Smooth muscle cell (in vitro differentiated cells): Measurements from ENCODE around the gene LDLR. TPM values are rescaled to one million over a fixed set of nuclear protein-coding genes. Genes with fewer than 3 reads are reported as not detected.
A peak's percentile ranks its signal among the peaks of the same experiment; 100 is the strongest.

Experiments used
- DNase-seq: peaks from one replicate; lab custom pipeline; 2025; ENCODE audit not compliant: unreplicated experiment; lab: John Stamatoyannopoulos, UW
- H2AFZ ChIP-seq: fragments of 200-600 bp; sonication (generic); 2 replicates; pipeline ENCODE4 v1.6.0; 2016; ENCODE audit warnings: antibody characterized with exemption, low read depth, mild to moderate bottlenecking
- H3F3A ChIP-seq: fragments of 200-600 bp; sonication (generic); 2 replicates; pipeline ENCODE4 v1.6.0; 2017; ENCODE audit warnings: antibody characterized with exemption, low read depth
- H3K27ac ChIP-seq: fragments of 200-600 bp; sonication (generic); 2 replicates; pipeline ENCODE4 v1.5.1; 2016; ENCODE audit warnings: low read depth, mild to moderate bottlenecking
- H3K27me3 ChIP-seq: fragments of 200-600 bp; sonication (generic); 2 replicates; pipeline ENCODE4 v1.6.1; 2016; ENCODE audit warnings: low read depth, mild to moderate bottlenecking
- H3K36me3 ChIP-seq: fragments of 200-600 bp; sonication (generic); 2 replicates; pipeline ENCODE4 v1.5.1; 2016; ENCODE audit warnings: low read depth
- H3K4me1 ChIP-seq: fragments of 200-600 bp; sonication (generic); 2 replicates; pipeline ENCODE4 v1.5.1; 2016; ENCODE audit warnings: low read depth
- H3K4me2 ChIP-seq: fragments of 200-600 bp; sonication (generic); 2 replicates; pipeline ENCODE4 v1.6.0; 2016; ENCODE audit warnings: mild to moderate bottlenecking
- H3K4me3 ChIP-seq: fragments of 200-600 bp; sonication (generic); 2 replicates; pipeline ENCODE4 v1.5.1; 2016; ENCODE audit warnings: mild to moderate bottlenecking
- H3K79me2 ChIP-seq: fragments of 200-600 bp; sonication (generic); 2 replicates; pipeline ENCODE4 v1.6.0; 2016; ENCODE audit warnings: low read depth, mild to moderate bottlenecking
- H3K9ac ChIP-seq: fragments of 200-600 bp; sonication (generic); 2 replicates; pipeline ENCODE4 v1.6.0; 2016; ENCODE audit warnings: low read depth
- H3K9me3 ChIP-seq: fragments of 200-600 bp; sonication (generic); replicated peaks from 2 replicates; pipeline ENCODE4 v1.5.1; 2016; ENCODE audit warnings: low read depth
- H4K20me1 ChIP-seq: fragments of 200-600 bp; sonication (generic); 2 replicates; pipeline ENCODE4 v1.6.0; 2016; ENCODE audit warnings: low read depth
- WGBS: methylation state at CpG from one replicate; pipeline ENCODE4 v1.1.7; 2016; ENCODE audit warnings: low lambda C conversion rate; 5-methylcytosine and 5-hydroxymethylcytosine counted together
- polyA plus RNA-seq: library from polyadenylated mRNA; unstranded; fragments of >200 nt; fragmentation: Nextera tagmentation; extraction: Ambion mirVana; gene quantifications from 2 replicates; pipeline ENCODE4 v1.2.1, GENCODE V29; 2016
- total RNA-seq: library from RNA; depleted of rRNA; stranded (reverse); fragments of >200 nt; gene quantifications from 2 replicates; pipeline ENCODE4 v1.2.3, GENCODE V29; 2014
- TF ChIP-seq, protein P1 (sequence below): fragments of 200-600 bp; sonication (generic); IDR thresholded peaks from 2 replicates; pipeline ENCODE4 v1.5.1; 2017; ENCODE audit warnings: borderline replicate concordance, mild to moderate bottlenecking, antibody characterized with exemption; ENCODE audit not compliant: insufficient read depth, poor library complexity, severe bottlenecking

LDLR gene
- total and polyA plus RNA-seq, 2 experiments from 2014 or later = 115 to 164 TPM

- Histone ChIP-seq H3K79me2 (peaks cover 20% of the 10 kb centered on the region), H2AFZ (no peak overlapping the region)
- TF ChIP-seq, protein P1, sequence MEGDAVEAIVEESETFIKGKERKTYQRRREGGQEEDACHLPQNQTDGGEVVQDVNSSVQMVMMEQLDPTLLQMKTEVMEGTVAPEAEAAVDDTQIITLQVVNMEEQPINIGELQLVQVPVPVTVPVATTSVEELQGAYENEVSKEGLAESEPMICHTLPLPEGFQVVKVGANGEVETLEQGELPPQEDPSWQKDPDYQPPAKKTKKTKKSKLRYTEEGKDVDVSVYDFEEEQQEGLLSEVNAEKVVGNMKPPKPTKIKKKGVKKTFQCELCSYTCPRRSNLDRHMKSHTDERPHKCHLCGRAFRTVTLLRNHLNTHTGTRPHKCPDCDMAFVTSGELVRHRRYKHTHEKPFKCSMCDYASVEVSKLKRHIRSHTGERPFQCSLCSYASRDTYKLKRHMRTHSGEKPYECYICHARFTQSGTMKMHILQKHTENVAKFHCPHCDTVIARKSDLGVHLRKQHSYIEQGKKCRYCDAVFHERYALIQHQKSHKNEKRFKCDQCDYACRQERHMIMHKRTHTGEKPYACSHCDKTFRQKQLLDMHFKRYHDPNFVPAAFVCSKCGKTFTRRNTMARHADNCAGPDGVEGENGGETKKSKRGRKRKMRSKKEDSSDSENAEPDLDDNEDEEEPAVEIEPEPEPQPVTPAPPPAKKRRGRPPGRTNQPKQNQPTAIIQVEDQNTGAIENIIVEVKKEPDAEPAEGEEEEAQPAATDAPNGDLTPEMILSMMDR = no peak
These were observed 61.9 kb downstream of the LDLR start for GRCh38 chr19:11151181-11151580.

GRCh38 chr19:11152318-11153062 lies 63.2 kb downstream of the LDLR start:
- Histone ChIP-seq H3K4me2 (no peak overlapping the region), H3K4me1 (peaks cover 7% of the 10 kb centered on the region), H2AFZ (no peak overlapping the region), H3K9ac (no peak overlapping the region), H3F3A (no peaks in the 10 kb centered on the region), H3K9me3 (no peaks in the 10 kb centered on the region), H3K4me3 (no peak overlapping the region), H3K27ac (no peak overlapping the region), H3K79me2 (peaks cover 20% of the 10 kb centered on the region), H3K27me3 (no peaks in the 10 kb centered on the region), H3K36me3 (no peaks in the 10 kb centered on the region), H4K20me1 (no peaks in the 10 kb centered on the region)
- no peak for DNase-seq
- TF ChIP-seq, protein P1 = no peak
- 76% methylated on average over 11 of the region's 11 CpGs for WGBS

More at GRCh38 chr19:11151181-11151580, 61.9 kb downstream of the LDLR start:
- DNase-seq = no peak
- H4K20me1 ChIP-seq = no peaks in the 10 kb centered on the region
- H3K9me3 ChIP-seq = no peaks in the 10 kb centered on the region
- no peak overlapping the region for H3K9ac ChIP-seq
- H3K4me1 ChIP-seq = peaks cover 7% of the 10 kb centered on the region
- WGBS = 78% methylated on average over 7 of the region's 7 CpGs
- H3K27ac ChIP-seq = no peak overlapping the region
- H3K36me3 ChIP-seq = no peaks in the 10 kb centered on the region
- H3F3A ChIP-seq = no peaks in the 10 kb centered on the region
- H3K4me2 ChIP-seq = no peak overlapping the region
- H3K27me3 ChIP-seq = no peaks in the 10 kb centered on the region
- H3K4me3 ChIP-seq = no peak overlapping the region

DNA sequence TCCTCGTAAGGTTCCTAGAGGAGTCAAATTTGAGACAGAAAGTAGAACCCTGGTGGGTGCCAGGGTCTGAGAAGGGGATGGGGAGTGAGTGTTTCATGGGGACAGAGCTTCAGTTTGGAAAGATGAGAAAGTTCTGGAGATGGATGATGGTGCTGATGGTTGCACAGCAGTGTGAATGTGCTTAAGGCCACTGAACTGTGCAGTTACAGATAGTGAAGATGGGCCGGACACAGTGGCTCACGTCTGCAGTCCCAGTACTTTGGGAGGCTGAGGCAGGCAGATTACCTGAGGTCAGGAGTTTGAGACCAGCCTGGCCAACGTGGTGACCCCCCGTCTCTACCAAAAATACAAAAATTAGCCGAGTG lies 65.4 kb downstream of the LDLR start:
- no peak for DNase-seq
- H3K27ac ChIP-seq = no peak overlapping the region
- 59% methylated on average over 6 of the region's 6 CpGs for WGBS
- H3F3A ChIP-seq = no peaks in the 10 kb centered on the region
- no peaks in the 10 kb centered on the region for H3K27me3 ChIP-seq
- no peak overlapping the region for H2AFZ ChIP-seq
- no peaks in the 10 kb centered on the region for H3K36me3 ChIP-seq
- H3K4me1 ChIP-seq = peaks cover 7% of the 10 kb centered on the region
- peak overlapping the region; percentile 91 for H3K4me2 ChIP-seq
- TF ChIP-seq, protein P1 = no peak
- H3K79me2 ChIP-seq = peaks cover 20% of the 10 kb centered on the region
- no peaks in the 10 kb centered on the region for H3K9me3 ChIP-seq
- H4K20me1 ChIP-seq = no peaks in the 10 kb centered on the region
- no peak overlapping the region for H3K9ac ChIP-seq
- peak overlapping the region; percentile 70 for H3K4me3 ChIP-seq
